Right forelimb (tissue), 1 donor: ENCODE data around the gene FUT8.
"Not testable (repeated sequence)": the region's sequence is repeated elsewhere in the genome, so short reads cannot be mapped to it uniquely, and the experiment has no call there.

Source experiments
- DNase-seq: peaks from one replicate; pipeline ENCODE4 v3.0.0-alpha.2; 2018

Gene FUT8

DNA sequence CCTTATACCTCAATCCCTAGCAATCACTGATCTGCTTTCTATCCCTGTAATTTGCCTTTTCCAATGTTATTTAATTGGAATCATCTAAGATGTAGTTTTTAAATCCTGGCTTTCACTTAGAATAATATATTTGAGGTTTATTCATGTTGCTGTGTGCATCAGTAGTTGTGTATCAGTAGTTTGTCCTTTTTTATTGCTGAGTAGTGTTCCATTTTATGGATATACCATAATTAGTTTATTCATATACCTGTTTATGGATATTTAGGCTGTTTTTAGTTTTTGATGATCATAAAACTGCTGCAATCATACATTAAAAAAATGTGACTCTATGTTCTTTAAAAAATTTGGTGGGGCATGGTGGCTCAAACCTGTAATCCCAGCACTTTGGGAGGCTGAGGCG, 43.7 kb downstream of the FUT8 start:
- no peak for DNase-seq

GRCh38 chr14:65461730-65462129, 49.2 kb downstream of the FUT8 start:
- DNase-seq: no peak

DNA sequence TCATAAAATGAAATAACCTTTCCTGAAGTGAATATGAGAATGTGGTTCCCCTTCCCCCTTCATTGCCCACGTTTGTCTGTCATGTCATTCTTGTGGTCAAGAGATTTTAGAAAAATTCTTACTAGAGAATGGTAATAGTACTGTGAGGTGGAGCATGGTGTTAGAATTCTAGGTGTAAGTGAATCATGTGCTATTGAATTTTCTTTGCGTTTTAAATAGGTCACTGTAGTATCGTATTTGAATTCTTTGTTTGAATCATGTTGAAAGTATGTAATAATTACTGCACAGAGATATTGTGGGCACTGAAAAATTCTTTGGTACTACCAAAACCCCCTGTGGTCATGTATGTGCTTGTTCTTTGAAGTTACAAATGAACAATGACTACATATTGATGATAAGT, 49.9 kb downstream of the FUT8 start:
- no peak for DNase-seq

DNA sequence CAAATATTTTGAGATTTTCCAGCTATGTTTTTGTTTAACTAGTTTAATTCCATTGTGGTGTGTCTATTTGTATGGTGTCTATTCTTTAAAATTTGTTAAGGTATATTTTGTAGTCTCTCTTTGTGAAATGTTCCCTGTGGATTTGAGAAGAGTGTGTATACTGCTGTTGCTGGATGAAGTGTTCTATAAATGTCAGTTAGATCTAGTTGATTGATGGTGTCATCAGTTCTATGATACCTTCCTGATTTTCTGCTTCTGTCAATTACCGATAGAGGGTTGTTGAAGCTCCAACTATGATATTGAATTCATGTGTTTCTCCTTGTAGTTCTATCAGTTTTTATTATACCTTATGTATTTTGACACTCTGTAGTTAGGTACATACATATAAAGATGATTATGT, 53.1 kb downstream of the FUT8 start:
- no peak for DNase-seq

GRCh38 chr14:65467926-65468325, 55.4 kb downstream of the FUT8 start:
- not testable (repeated sequence) for DNase-seq

- DNase-seq: no peak
Observed at GRCh38 chr14:65469903-65470302, 57.4 kb downstream of the FUT8 start.

DNA sequence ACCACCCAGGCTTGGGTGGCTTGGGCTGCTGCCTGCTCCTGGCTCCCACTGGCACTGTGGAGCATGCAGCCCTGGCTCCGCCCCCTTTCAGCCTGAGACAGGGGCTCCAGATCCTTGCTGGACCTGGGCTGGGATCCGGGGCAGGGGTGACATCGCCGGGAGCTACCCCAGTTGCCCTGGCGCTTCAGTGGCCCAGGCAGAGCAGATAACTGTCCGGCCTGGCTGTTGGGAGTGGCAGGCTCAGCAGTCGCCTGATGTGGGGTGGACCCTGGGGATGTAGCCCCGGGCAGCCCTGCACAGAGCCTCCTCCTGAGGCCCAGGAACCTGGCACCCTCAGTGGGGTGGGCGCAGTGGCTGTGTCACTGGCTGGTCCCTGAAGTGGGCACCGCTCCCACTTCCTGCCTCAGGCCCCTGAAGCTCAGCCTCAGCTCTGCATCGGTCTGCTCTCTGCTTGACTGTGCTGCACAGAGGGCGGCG, 57.9 kb downstream of the FUT8 start:
- no peak for DNase-seq

DNA sequence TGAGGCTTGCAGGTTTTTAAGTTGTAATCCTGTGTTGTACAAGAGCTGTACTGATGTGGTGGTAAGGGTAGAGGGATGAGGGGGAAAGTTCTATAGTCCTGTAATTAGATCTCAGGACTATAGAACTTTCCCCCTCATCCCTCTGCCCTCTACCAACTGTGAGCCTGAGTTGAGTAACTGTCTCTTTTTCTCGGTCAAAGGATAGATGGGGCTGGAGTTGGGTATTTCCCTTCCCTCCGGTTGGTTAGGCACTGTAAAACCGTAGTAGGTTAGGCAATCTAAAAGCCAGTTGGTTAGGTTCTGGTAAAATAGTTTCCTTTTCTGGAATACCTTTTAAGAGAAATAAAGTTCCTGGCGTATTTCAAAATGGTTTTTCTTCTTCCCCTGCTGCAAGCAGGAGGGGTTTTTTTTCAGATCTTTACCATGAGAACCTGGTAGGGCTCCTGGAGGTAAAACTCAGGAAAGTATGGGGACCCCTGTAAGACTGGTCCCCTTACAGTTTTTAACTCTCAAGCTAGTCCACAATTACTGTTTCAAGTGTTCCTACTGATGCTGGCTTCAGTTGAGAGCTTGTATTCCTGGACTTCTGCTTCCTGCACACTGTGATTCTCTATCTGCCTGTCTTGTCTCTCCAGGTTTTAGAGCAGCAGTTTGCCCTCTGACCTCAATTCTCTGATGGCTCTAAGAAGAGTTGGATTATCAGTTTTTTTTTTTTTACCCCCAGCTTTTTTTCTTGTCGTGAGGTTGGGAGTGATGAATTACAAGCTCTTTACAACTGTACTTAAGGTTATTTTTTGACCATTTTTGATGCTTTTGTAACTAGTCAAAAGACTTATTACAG, 58.7 kb downstream of the FUT8 start:
- DNase-seq: no peak

- no peak for DNase-seq
Observed at GRCh38 chr14:65472189-65472588, 59.7 kb downstream of the FUT8 start.

DNA sequence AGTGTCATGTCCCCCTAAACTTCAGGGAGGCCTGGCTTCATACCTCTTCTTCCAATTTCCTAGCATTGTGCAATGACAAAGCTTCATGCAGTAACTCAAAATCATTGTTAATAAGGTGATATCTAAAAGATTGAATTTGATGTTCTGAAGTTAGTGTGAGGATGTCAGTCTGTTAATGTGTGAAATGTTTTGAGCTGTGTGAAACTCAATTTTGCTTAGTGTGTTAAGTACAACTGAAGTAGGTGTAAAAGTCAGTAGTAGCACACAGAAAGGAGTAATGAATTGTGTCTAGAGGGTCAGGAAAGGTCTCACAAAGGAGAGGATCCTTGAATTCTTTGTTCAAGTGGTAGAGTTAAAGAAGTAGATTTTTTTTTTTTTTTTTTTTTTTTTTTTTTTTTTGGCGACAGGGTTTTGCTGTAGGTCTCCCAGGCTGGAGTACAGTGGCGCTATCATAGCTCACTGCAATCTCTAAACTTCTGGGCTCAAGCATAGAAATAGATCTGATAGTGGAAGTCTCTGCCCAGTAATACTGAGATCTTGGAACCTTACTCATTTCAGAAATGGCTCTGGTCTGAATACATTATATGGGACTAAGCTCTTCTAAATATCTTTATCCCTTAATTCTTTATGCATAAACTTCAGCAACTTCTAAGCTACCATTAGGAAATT, 63.9 kb downstream of the FUT8 start:
- no peak for DNase-seq

DNA sequence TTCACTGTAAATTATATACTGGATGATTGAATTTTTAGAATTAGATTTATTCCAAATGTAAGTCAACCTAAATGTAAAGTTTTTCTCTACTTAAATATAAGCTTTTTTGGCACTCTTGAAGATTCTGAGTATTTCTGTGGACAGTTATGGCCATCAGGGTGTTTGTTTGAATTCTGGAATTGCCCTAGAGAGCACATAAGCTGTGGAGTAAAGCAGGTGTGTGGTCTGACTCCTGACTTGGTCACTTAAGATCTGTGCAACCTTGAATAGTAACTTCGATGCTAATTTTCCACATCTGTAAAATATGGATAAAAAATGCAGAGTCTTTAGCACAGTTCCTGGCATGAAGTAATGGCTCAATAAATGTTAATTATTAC, 64.4 kb downstream of the FUT8 start:
- DNase-seq: no peak

- no peak for DNase-seq
Observed at GRCh38 chr14:65478017-65478416, 65.5 kb downstream of the FUT8 start.

DNA sequence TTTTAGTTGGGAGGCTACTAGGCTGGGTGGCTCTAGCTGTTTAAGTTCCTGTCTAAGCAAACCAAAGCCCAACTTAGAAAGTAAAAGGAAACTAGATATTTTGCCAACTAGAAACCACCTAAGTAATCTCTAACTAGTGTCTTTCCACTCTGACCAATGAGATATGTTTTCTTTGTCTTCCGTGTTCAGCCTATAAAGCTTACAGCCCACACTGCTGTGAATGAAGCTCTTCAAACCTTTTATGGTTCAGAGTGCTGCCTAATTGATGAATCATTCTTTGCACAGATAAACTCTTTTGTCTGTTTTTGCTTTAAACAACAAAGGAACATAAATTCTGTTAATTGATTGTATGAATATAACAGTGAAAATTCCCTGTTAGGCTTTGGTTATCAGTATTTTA, 66.1 kb downstream of the FUT8 start:
- no peak for DNase-seq

DNA sequence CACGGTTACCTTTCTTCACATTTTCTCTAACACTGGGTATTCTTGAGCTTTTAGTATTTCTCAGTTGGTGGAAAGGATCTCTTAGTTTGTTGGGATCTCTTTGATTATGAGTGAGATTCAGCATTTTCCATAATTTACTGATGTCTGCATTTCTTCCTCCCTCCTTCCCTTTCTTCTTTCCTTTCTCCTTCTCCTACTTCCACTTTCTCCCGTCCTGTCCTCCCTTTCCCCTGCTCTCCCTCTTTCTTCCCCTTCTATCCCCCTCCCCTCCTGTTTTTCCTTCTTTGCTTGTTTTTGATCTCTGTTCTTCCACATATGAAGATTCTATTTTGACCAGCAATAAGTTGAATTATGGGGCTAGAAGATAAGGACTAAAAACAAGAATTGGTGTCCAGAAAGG, 66.9 kb downstream of the FUT8 start:
- DNase-seq: no peak

DNA sequence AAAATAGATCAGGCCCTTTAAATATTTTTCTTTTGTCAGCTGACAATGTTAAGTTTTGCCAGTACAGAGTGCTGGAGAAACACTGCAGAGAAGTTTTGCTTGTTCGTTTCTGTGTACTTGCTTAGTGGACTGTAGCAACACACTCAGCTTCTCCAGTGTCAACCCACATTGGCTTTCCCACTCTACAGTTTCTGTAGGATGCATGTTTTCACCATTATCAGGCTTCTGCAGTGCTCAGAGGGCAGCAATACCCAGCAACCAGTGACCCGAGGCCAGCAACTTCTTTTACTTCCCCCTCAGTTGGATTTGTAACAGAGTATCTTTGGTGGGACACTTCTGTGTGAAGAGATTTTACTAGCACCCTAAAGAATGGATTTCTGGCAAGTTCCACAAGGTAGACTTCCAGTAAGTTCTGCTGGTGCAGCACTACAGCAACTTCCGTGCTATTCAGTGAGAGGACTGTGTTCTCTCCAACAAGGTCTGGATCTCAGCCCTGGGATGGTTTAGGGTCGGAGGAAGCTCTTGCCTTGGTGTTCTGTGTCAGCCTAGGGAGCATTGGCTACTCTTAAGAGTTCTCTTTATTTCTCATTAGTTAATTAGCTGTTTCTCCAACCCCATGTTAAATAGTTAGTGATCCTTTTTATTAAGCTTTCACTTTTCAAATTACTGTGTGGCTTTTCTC, 70.4 kb downstream of the FUT8 start:
- DNase-seq: no peak

GRCh38 chr14:65483647-65484046, 71.1 kb downstream of the FUT8 start:
- DNase-seq: no peak

DNA sequence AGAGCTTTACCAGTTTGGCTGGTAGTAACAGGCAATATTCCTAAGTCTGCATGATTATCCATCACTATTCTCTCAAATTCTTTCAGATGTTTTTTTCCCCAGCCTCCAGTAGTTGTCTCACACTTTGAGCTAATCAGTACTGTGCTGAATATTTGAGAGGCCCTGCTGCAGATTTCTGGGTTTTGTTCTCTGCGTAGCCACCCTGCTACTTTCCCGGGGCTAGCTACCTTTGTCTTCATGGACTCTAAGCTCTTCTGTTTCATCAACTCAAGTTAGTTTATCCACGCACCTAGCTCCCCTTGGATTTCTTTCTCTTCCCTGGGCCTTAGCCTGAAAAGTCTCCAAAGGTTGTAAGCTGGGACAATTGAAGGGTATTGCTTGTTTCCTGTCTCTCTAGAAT, 73.0 kb downstream of the FUT8 start:
- no peak for DNase-seq

GRCh38 chr14:65486863-65487262, 74.3 kb downstream of the FUT8 start:
- no peak for DNase-seq

DNA sequence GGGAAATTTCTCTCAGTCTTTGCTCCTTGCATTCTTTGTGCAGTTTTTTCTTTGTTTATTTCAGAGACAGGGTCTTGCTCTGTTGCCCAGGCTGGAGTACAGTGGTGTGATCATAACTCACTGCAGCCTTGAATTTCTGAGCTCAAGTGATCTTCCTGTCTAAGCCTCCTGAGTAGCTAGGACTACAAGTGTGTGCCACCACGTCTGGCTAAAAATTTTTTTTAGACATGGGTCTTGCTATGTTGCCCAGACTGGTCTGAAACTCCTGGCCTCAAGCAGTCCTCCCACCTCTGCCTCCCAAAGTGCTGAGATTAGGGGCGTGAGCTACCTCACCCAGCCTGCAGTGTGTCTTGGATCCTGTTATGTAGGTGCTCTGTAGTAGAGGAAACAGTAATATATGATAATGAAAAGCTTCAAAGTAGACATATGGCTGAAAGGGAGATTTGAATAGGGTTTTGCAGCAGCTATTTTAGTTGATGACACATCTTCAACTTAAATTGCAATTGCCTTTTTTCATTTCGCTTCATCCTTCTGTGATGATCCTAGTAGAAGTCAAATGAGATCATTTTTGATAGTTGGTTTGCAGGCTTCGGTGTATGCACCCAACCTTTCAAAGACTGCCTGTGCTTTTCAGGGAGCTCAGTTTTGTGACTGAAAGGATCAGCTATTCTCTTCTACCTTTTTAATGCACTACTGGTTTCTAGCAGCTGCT, 75.4 kb downstream of the FUT8 start:
- DNase-seq: no peak

DNA sequence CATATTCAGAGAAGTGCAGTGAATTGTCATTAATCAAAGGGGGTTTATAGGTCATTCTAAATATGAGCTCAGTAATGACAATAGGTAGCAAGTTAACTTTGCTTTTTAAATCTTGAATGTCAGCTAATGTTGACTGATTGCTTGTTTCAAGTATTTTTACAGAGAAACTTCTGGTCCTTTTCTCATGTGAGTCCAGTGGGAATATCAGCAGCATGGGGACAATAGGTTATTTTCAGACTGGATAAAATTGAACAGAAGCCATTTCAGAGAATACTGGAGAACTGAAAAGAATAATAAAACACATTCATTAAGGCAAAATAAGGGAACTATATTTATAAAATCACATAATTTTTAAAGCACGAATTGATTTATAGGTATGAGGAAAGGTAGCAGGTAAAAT, 78.7 kb downstream of the FUT8 start:
- no peak for DNase-seq

DNA sequence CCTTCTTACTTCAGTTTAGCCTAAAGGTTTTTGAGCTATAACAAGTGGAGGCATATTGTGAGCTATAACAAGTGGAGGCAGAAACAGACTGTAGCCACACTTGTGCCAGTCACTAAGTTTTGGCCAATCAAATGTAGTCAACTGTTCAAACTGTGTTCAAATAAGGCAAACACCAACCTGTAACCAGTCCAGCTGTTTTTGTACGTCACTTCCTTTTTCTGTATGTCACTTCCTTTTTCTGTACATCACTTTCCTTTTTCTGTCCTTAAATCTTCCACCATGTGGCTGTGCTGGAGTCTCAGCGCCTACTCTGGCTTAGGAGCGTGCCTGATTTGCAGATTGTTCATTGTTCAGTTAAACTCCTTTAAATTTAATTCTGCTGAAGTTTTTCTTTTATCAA, 79.7 kb downstream of the FUT8 start:
- no peak for DNase-seq

GRCh38 chr14:65495196-65495595, 82.7 kb downstream of the FUT8 start:
- no peak for DNase-seq
